Breast epithelium (tissue), 4 donors: Measurements from ENCODE around the gene VPS45. TPM values are rescaled to one million over a fixed set of nuclear protein-coding genes. Genes with fewer than 3 reads are reported as not detected.

ENCODE experiments used
- DNase-seq, 2 donors: peaks; one replicate each; pipeline ENCODE4 v3.0.0-alpha.2; 2019; ENCODE audit warnings: low spot score in 2 of 2
- H3K27ac ChIP-seq, 2 donors: fragments of 200-600 bp; sonication (generic) in 1 of 2; one replicate each; pipeline ENCODE4 v1.5.1; 2016 to 2019; ENCODE audit warnings: mild to moderate bottlenecking in 1 of 2
- H3K27me3 ChIP-seq, 2 donors: fragments of 200-600 bp; sonication (generic) in 1 of 2; one replicate each; pipeline versions ENCODE4 v1.5.1 to v1.6.0; 2017 to 2019; ENCODE audit warnings: control low read depth in 1 of 2, mild to moderate bottlenecking in 1 of 2
- H3K36me3 ChIP-seq: fragments of 200-600 bp; one replicate; pipeline ENCODE4 v1.5.1; 2019
- H3K4me1 ChIP-seq, 2 donors: fragments of 200-600 bp; sonication (generic); one replicate each; pipeline ENCODE4 v1.5.1; 2016 to 2019; ENCODE audit warnings: control low read depth in 1 of 2
- H3K4me3 ChIP-seq, 3 donors: fragments of 200-600 bp; sonication (generic); 1 replicate in 2 of 3; 2 replicates in 1 of 3; pipeline ENCODE4 v1.5.1; 2016 to 2019; ENCODE audit warnings: mild to moderate bottlenecking in 3 of 3, moderate library complexity in 2 of 3
- H3K9me3 ChIP-seq, 2 donors: fragments of 200-600 bp; sonication (generic) in 1 of 2; one replicate each; pipeline ENCODE4 v1.5.1; 2016 to 2019; ENCODE audit warnings: control low read depth in 1 of 2
- CTCF ChIP-seq, 3 donors: fragments of 450-650 bp; IDR thresholded peaks; one replicate each; pipeline ENCODE4 v1.5.1; 2016 to 2017; ENCODE audit warnings: antibody characterized with exemption in 3 of 3, mild to moderate bottlenecking in 3 of 3, moderate library complexity in 3 of 3
- POLR2A ChIP-seq: fragments of 450-650 bp; IDR thresholded peaks from one replicate; pipeline ENCODE4 v1.6.1; 2016; ENCODE audit warnings: antibody characterized with exemption, mild to moderate bottlenecking, moderate library complexity
- POLR2AphosphoS5 ChIP-seq, 3 donors: sonication (generic); formaldehyde crosslinking; IDR thresholded peaks; one replicate each; pipeline ENCODE4 v1.6.1; 2017; ENCODE audit warnings: antibody characterized with exemption in 3 of 3
- intact Hi-C: fragments of 100-400 bp; cut with DNase I; formaldehyde crosslinking; loops from one replicate; pipeline ENCODE4 v1.15.1; 2023; ENCODE audit warnings: low total_unique reads
- total RNA-seq, 3 donors: library from RNA; depleted of rRNA; stranded (reverse); fragments of >200 nt; gene quantifications; one replicate each; pipeline ENCODE4 v1.1.0, GENCODE V29; 2016

Gene VPS45, protein sequence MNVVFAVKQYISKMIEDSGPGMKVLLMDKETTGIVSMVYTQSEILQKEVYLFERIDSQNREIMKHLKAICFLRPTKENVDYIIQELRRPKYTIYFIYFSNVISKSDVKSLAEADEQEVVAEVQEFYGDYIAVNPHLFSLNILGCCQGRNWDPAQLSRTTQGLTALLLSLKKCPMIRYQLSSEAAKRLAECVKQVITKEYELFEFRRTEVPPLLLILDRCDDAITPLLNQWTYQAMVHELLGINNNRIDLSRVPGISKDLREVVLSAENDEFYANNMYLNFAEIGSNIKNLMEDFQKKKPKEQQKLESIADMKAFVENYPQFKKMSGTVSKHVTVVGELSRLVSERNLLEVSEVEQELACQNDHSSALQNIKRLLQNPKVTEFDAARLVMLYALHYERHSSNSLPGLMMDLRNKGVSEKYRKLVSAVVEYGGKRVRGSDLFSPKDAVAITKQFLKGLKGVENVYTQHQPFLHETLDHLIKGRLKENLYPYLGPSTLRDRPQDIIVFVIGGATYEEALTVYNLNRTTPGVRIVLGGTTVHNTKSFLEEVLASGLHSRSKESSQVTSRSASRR
- 10 to 100 TPM; 37.1 to 72.0 (median 45.6) TPM for total RNA-seq

GRCh38 chr1:150067184-150068108 is at the start of gene VPS45:
VPS45 (plus strand) TSS chr1:150067776; CDS start chr1:150067858, 82 bp downstream.
- Histone ChIP-seq H3K36me3 (no peaks in the 10 kb centered on the region), H3K9me3 (no peaks in the 10 kb centered on the region), H3K4me3 (peak within 1 kb of the TSS; percentile 51 to 89 (median 82)), H3K27ac (peak within 1 kb of the TSS; percentile 94 to 96), H3K4me1 (peaks cover 0 to 10% of the 10 kb centered on the region in 2 donors), H3K27me3 (no peaks in the 10 kb centered on the region)
- TF ChIP-seq CTCF (IDR thresholded peaks at IDR 0.05) (peak; percentile 25 to 46 (median 32)), POLR2A (no peak), POLR2AphosphoS5 (IDR thresholded peaks at IDR 0.05) (peak; percentile 62 to 76 (median 72))
- intact Hi-C loops: no loop called here
- DNase-seq: peak; percentile 81 to 87

- no peak for DNase-seq
- H3K27me3 ChIP-seq: no peaks in the 10 kb centered on the region
- H3K4me3 ChIP-seq: no peak overlapping the region
- H3K9me3 ChIP-seq: no peaks in the 10 kb centered on the region
- no peaks in the 10 kb centered on the region for H3K36me3 ChIP-seq
- H3K4me1 ChIP-seq: no peaks in the 10 kb centered on the region
- no peak overlapping the region for H3K27ac ChIP-seq
- intact Hi-C loops: no loop called here
- TF ChIP-seq POLR2AphosphoS5 (IDR thresholded peaks at IDR 0.05): no peak
- no peak for TF ChIP-seq CTCF (IDR thresholded peaks at IDR 0.05)
- no peak for TF ChIP-seq POLR2A
These were observed 49.4 kb upstream of the VPS45 start for GRCh38 chr1:150018165-150018564.

- Histone ChIP-seq H3K4me1 (no peaks in the 10 kb centered on the region), H3K4me3 (no peak overlapping the region), H3K27ac (no peak overlapping the region), H3K27me3 (no peaks in the 10 kb centered on the region), H3K36me3 (no peaks in the 10 kb centered on the region), H3K9me3 (no peaks in the 10 kb centered on the region)
- intact Hi-C loops: no loop called here
- TF ChIP-seq POLR2A: no peak
- no peak for TF ChIP-seq POLR2AphosphoS5 (IDR thresholded peaks at IDR 0.05)
- TF ChIP-seq CTCF (IDR thresholded peaks at IDR 0.05): no peak
- DNase-seq: no peak
These were observed 46.9 kb upstream of the VPS45 start for GRCh38 chr1:150020711-150021110.

- Histone ChIP-seq H3K27me3 (no peaks in the 10 kb centered on the region), H3K36me3 (no peaks in the 10 kb centered on the region), H3K27ac (no peak overlapping the region), H3K4me3 (no peak overlapping the region), H3K4me1 (no peaks in the 10 kb centered on the region), H3K9me3 (no peaks in the 10 kb centered on the region)
- TF ChIP-seq POLR2A (no peak), POLR2AphosphoS5 (IDR thresholded peaks at IDR 0.05) (no peak), CTCF (IDR thresholded peaks at IDR 0.05) (no peak)
- intact Hi-C loops: no loop called here
- no peak for DNase-seq
These were observed 46.3 kb upstream of the VPS45 start for GRCh38 chr1:150021191-150021694.
